ENCODE measurements around the gene NDUFS2.

DNA sequence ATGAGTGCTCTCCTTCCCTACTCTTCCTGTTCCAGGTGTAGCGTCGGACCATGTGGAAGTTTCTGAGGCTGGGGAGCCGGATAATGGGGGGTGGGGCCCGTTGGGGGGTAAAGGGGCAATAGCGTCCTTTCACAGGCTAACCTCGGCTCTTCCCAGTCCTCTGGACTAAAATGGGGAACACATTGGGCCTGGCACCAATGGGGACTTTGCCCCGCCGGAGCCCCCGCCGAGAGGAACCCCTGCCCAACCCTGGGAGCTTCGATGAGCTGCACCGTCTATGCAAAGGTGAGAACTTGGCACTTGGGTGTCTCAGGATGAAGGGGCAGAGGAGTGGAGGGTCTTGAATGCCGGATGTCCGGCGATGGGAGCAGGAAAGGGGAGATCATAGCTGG, 24.1 kb downstream of the NDUFS2 start:
- TF ChIP-seq POLR2A (IDR thresholded peaks at IDR 0.05) (no peak), POLR2AphosphoS5 (IDR thresholded peaks at IDR 0.05) (no peak), EP300 (IDR thresholded peaks at IDR 0.05) (no peak)
- TF ChIP-seq, protein P1, sequence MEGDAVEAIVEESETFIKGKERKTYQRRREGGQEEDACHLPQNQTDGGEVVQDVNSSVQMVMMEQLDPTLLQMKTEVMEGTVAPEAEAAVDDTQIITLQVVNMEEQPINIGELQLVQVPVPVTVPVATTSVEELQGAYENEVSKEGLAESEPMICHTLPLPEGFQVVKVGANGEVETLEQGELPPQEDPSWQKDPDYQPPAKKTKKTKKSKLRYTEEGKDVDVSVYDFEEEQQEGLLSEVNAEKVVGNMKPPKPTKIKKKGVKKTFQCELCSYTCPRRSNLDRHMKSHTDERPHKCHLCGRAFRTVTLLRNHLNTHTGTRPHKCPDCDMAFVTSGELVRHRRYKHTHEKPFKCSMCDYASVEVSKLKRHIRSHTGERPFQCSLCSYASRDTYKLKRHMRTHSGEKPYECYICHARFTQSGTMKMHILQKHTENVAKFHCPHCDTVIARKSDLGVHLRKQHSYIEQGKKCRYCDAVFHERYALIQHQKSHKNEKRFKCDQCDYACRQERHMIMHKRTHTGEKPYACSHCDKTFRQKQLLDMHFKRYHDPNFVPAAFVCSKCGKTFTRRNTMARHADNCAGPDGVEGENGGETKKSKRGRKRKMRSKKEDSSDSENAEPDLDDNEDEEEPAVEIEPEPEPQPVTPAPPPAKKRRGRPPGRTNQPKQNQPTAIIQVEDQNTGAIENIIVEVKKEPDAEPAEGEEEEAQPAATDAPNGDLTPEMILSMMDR (IDR thresholded peaks at IDR 0.05): no peak

Data from stomach (tissue), 4 donors.